K562 (cell line): ENCODE data around the gene SAMD11. TPM values are rescaled to one million over a fixed set of nuclear protein-coding genes. Genes with fewer than 3 reads are reported as not detected.
A peak's percentile ranks its signal among the peaks of the same experiment; 100 is the strongest.

Experiments used
- ARNT ChIP-seq, 2 experiments: fragments of 450-650 bp; IDR thresholded peaks; 2 replicates each; pipeline ENCODE4 v1.6.1; 2016; ENCODE audit warnings: mild to moderate bottlenecking in 1 of 2
- CAMTA2 ChIP-seq: fragments of 250-450 bp; sonication (Bioruptor Pico); conservative IDR thresholded peaks from 2 replicates; pipeline ENCODE4 v1.5.1; 2022
- CBFA2T3 ChIP-seq: fragments of 450-650 bp; IDR thresholded peaks from 2 replicates; pipeline ENCODE4 v1.6.1; 2017
- CREM ChIP-seq: IDR thresholded peaks from 2 replicates; pipeline ENCODE4 v1.6.1; 2014; ENCODE audit warnings: antibody characterized with exemption, low read depth
- GABPA ChIP-seq: fragments of 200-800 bp; sonication (Bioruptor generic); conservative IDR thresholded peaks from 2 replicates; pipeline ENCODE4 v1.6.1; 2016; ENCODE audit warnings: low read depth, missing genetic modification characterization, missing compliant biosample characterization
- JUN ChIP-seq, 2 experiments: sonication (generic) in 1 of 2; formaldehyde crosslinking in 1 of 2; IDR thresholded peaks; 2 replicates each; pipeline versions ENCODE4 v1.6.1 to v1.8.0; 2012 to 2022; ENCODE audit warnings: borderline replicate concordance in 2 of 2, mild to moderate bottlenecking in 2 of 2, improper control_type of control experiment in 1 of 2, low read depth in 1 of 2, low read length in 1 of 2, missing genetic modification reagents in 1 of 2
- SMC3 ChIP-seq: conservative IDR thresholded peaks from 2 replicates; pipeline ENCODE4 v1.6.1; 2011; ENCODE audit warnings: low read depth, low read length, improper control_type of control experiment; ENCODE audit not compliant: insufficient read depth
- XRCC5 ChIP-seq: fragments of 200-400 bp; formaldehyde crosslinking; IDR thresholded peaks from 2 replicates; pipeline ENCODE4 v1.6.1; 2017; ENCODE audit warnings: low read depth, mild to moderate bottlenecking, low read length
- ZNF311 ChIP-seq: fragments of 250-450 bp; sonication (Bioruptor Pico); IDR thresholded peaks from 2 replicates; pipeline ENCODE4 v1.4.0; 2020; ENCODE audit warnings: mild to moderate bottlenecking, moderate library complexity
- ZNF445 ChIP-seq: fragments of 250-450 bp; sonication (Bioruptor Pico); IDR thresholded peaks from 2 replicates; pipeline ENCODE4 v1.4.0; 2020; ENCODE audit warnings: low read depth, mild to moderate bottlenecking, moderate library complexity
- ZNF707 ChIP-seq: fragments of 250-450 bp; sonication (Bioruptor Pico); conservative IDR thresholded peaks from 2 replicates; pipeline ENCODE4 v1.8.0; 2022; ENCODE audit warnings: inconsistent platforms, mild to moderate bottlenecking, moderate library complexity
- polyA plus RNA-seq, 8 experiments: library from polyadenylated mRNA; depleted of rRNA in 4 of 8; stranded (reverse) in 5 of 8; unstranded in 3 of 8; fragments of >200 nt; fragmentation: Nextera tagmentation in 2 of 8; fragmentation: Illumina TruSeq in 1 of 8; extraction: Ambion mirVana in 2 of 8; extraction: Trizol in 1 of 8; gene quantifications; 2 replicates each; pipeline versions ENCODE4 v1.2.1 to v1.2.3, GENCODE V29; 2011 to 2014; ENCODE audit warnings: inconsistent platforms in 1 of 8, missing spikeins in 1 of 8
- total RNA-seq, 7 experiments: library from RNA; depleted of rRNA in 6 of 7; stranded (reverse); fragments of >200 nt in 6 of 7; fragmentation: Illumina TruSeq in 2 of 7; extraction: Trizol in 2 of 7; gene quantifications; 2 replicates each; pipeline versions ENCODE4 v1.2.1 to v1.2.3, GENCODE V29; 2011 to 2021; ENCODE audit warnings: low replicate concordance in 1 of 7
- TF ChIP-seq, protein P1 (sequence below): fragments of 200-600 bp; sonication (generic); IDR thresholded peaks from one replicate; pipeline ENCODE4 v1.6.1; 2012; ENCODE audit warnings: mild to moderate bottlenecking, low read depth, low read length, inconsistent platforms
- TF ChIP-seq, protein P2 (sequence below): fragments of 250-450 bp; sonication (Bioruptor Pico); IDR thresholded peaks from 2 replicates; pipeline ENCODE4 v1.8.0; 2021; ENCODE audit warnings: borderline replicate concordance, mild to moderate bottlenecking, moderate library complexity; ENCODE audit not compliant: poor library complexity, severe bottlenecking
- TF ChIP-seq, protein P3 (sequence below), 2 experiments: IDR thresholded peaks; 2 replicates each; pipeline ENCODE4 v1.6.1; 2011; ENCODE audit warnings: borderline replicate concordance in 1 of 2, control low read depth in 1 of 2, low read depth in 1 of 2, low read length in 1 of 2, mild to moderate bottlenecking in 1 of 2, mixed read lengths in 1 of 2, moderate library complexity in 1 of 2; ENCODE audit not compliant: insufficient read depth in 1 of 2, insufficient read length in 1 of 2, poor library complexity in 1 of 2, severe bottlenecking in 1 of 2; ENCODE audit errors: extremely low read depth in 1 of 2

Gene SAMD11
- total and polyA plus RNA-seq, 9 of the 15 experiments (the other 6 are each of a cell fraction or from before 2014, with no cell fraction given): 0.07 to 0.82 (median 0.11) TPM; not detected in 2

DNA sequence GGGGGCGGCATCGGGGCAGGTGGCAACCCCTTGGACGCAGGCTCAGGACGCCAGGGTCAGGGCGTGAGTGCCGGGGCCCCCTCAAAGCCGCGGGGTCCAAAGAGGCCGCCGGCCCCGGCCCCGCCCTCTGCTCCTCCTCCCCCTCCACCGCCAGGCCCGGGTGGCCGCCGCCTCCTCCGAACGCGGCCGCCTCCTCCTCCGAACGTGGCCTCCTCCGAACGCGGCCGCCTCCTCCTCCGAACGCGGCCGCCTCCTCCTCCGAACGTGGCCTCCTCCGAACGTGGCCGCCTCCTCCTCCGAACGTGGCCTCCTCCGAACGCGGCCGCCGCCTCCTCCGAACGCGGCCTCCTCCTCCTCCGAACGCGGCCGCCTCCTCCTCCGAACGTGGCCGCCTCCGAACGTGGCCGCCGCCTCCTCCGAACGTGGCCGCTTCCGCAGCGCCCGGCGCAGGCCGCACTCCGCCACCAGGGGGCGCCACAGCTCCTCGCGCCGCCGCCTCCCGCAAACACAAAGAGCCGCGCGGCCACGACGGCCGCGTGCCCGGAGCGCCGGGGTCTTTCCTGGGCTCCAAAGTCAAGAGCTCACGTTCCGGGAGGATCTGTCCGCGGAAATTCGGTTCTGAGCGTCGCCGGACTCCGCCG is 19.3 kb upstream of the SAMD11 start (continued):
- TF ChIP-seq, protein P1, sequence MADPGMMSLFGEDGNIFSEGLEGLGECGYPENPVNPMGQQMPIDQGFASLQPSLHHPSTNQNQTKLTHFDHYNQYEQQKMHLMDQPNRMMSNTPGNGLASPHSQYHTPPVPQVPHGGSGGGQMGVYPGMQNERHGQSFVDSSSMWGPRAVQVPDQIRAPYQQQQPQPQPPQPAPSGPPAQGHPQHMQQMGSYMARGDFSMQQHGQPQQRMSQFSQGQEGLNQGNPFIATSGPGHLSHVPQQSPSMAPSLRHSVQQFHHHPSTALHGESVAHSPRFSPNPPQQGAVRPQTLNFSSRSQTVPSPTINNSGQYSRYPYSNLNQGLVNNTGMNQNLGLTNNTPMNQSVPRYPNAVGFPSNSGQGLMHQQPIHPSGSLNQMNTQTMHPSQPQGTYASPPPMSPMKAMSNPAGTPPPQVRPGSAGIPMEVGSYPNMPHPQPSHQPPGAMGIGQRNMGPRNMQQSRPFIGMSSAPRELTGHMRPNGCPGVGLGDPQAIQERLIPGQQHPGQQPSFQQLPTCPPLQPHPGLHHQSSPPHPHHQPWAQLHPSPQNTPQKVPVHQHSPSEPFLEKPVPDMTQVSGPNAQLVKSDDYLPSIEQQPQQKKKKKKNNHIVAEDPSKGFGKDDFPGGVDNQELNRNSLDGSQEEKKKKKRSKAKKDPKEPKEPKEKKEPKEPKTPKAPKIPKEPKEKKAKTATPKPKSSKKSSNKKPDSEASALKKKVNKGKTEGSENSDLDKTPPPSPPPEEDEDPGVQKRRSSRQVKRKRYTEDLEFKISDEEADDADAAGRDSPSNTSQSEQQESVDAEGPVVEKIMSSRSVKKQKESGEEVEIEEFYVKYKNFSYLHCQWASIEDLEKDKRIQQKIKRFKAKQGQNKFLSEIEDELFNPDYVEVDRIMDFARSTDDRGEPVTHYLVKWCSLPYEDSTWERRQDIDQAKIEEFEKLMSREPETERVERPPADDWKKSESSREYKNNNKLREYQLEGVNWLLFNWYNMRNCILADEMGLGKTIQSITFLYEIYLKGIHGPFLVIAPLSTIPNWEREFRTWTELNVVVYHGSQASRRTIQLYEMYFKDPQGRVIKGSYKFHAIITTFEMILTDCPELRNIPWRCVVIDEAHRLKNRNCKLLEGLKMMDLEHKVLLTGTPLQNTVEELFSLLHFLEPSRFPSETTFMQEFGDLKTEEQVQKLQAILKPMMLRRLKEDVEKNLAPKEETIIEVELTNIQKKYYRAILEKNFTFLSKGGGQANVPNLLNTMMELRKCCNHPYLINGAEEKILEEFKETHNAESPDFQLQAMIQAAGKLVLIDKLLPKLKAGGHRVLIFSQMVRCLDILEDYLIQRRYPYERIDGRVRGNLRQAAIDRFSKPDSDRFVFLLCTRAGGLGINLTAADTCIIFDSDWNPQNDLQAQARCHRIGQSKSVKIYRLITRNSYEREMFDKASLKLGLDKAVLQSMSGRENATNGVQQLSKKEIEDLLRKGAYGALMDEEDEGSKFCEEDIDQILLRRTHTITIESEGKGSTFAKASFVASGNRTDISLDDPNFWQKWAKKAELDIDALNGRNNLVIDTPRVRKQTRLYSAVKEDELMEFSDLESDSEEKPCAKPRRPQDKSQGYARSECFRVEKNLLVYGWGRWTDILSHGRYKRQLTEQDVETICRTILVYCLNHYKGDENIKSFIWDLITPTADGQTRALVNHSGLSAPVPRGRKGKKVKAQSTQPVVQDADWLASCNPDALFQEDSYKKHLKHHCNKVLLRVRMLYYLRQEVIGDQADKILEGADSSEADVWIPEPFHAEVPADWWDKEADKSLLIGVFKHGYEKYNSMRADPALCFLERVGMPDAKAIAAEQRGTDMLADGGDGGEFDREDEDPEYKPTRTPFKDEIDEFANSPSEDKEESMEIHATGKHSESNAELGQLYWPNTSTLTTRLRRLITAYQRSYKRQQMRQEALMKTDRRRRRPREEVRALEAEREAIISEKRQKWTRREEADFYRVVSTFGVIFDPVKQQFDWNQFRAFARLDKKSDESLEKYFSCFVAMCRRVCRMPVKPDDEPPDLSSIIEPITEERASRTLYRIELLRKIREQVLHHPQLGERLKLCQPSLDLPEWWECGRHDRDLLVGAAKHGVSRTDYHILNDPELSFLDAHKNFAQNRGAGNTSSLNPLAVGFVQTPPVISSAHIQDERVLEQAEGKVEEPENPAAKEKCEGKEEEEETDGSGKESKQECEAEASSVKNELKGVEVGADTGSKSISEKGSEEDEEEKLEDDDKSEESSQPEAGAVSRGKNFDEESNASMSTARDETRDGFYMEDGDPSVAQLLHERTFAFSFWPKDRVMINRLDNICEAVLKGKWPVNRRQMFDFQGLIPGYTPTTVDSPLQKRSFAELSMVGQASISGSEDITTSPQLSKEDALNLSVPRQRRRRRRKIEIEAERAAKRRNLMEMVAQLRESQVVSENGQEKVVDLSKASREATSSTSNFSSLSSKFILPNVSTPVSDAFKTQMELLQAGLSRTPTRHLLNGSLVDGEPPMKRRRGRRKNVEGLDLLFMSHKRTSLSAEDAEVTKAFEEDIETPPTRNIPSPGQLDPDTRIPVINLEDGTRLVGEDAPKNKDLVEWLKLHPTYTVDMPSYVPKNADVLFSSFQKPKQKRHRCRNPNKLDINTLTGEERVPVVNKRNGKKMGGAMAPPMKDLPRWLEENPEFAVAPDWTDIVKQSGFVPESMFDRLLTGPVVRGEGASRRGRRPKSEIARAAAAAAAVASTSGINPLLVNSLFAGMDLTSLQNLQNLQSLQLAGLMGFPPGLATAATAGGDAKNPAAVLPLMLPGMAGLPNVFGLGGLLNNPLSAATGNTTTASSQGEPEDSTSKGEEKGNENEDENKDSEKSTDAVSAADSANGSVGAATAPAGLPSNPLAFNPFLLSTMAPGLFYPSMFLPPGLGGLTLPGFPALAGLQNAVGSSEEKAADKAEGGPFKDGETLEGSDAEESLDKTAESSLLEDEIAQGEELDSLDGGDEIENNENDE: no peak
- TF ChIP-seq ZNF445 (CRISPR knock-in tag): no peak
- TF ChIP-seq JUN (IDR thresholded peaks at IDR 0.05; ENCODE audit: borderline replicate concordance, low read depth, low read length): peak; percentile 53; the same call in 1 of the 2 replicates
- TF ChIP-seq JUN (CRISPR knock-in tag; IDR thresholded peaks at IDR 0.05; ENCODE audit: borderline replicate concordance): peak; percentile 93; the same call in 1 of the 2 replicates
- TF ChIP-seq ARNT (IDR thresholded peaks at IDR 0.05): no peak
- no peak; the same call in 1 of the 2 replicates for TF ChIP-seq GABPA (tag)
- TF ChIP-seq, protein P2, sequence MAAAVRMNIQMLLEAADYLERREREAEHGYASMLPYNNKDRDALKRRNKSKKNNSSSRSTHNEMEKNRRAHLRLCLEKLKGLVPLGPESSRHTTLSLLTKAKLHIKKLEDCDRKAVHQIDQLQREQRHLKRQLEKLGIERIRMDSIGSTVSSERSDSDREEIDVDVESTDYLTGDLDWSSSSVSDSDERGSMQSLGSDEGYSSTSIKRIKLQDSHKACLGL (CRISPR knock-in tag): no peak
- peak; percentile 80 for TF ChIP-seq SMC3
- no peak for TF ChIP-seq CAMTA2
- peak; percentile 73 for TF ChIP-seq CREM
- TF ChIP-seq, protein P3, sequence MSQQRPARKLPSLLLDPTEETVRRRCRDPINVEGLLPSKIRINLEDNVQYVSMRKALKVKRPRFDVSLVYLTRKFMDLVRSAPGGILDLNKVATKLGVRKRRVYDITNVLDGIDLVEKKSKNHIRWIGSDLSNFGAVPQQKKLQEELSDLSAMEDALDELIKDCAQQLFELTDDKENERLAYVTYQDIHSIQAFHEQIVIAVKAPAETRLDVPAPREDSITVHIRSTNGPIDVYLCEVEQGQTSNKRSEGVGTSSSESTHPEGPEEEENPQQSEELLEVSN (IDR thresholded peaks at IDR 0.05; ENCODE audit: borderline replicate concordance in 1 of 2, extremely low read depth in 1 of 2, insufficient read depth in 1 of 2, insufficient read length in 1 of 2, low read depth in 1 of 2, low read length in 1 of 2, poor library complexity in 1 of 2, severe bottlenecking in 1 of 2): peak; percentile 95 to 99
- TF ChIP-seq ZNF707: no peak
- no peak for TF ChIP-seq ZNF311
- peak; percentile 86 for TF ChIP-seq XRCC5
- no peak for TF ChIP-seq CBFA2T3
